Heart left ventricle (tissue), 13 donors: Measurements from ENCODE around the gene AFDN.

ENCODE experiments used
- CTCF ChIP-seq, 12 donors: fragments of 200-600 bp; sonication (generic) in 4 of 12; IDR thresholded peaks; one replicate each; pipeline versions ENCODE4 v1.5.0 to v1.8.0; 2018 to 2022; ENCODE audit warnings: antibody characterized with exemption in 12 of 12, mild to moderate bottlenecking in 5 of 12
- POLR2A ChIP-seq, 2 donors: fragments of 450-650 bp; IDR thresholded peaks; one replicate each; pipeline ENCODE4 v1.6.1; 2017; ENCODE audit warnings: antibody characterized with exemption in 2 of 2, mild to moderate bottlenecking in 2 of 2, moderate library complexity in 2 of 2
- donor health status: ischemic (EF 13 %, LVEDD 7.1; RV severe dilation, severe dysfunction).
- donor health status: DM: no; HTN: yes; CAD: no.
- donor health status: DM: no; HTN: no; CAD: no.
- donor health status: ischemic (EF 25% LVEDD 6.9; RV normal size, moderate dysfunction).
- donor health status: ischemic (EF 25% LVEDD 5.7; RV mildly dilated, moderate dysfunction).
- donor health status: ischemic (EF 35%, LVEDD 5.7; RV mildly dilated, moderate dysfunction).
- donor health status: nonischemic (EF 11% LVEDD 7.7; RV severe dilation, severe dysfunction).
- donor health status: DM: yes; HTN: yes; CAD: no.
- donor health status: PGD.
- donor health status: ischemic (EF 29% LVEDD 5.4; RV normal size, mild dysfunction).
- donor health status: nonischemic (EF 23%, LVEDD 6.1; RV moderate dilation, normal function).

DNA sequence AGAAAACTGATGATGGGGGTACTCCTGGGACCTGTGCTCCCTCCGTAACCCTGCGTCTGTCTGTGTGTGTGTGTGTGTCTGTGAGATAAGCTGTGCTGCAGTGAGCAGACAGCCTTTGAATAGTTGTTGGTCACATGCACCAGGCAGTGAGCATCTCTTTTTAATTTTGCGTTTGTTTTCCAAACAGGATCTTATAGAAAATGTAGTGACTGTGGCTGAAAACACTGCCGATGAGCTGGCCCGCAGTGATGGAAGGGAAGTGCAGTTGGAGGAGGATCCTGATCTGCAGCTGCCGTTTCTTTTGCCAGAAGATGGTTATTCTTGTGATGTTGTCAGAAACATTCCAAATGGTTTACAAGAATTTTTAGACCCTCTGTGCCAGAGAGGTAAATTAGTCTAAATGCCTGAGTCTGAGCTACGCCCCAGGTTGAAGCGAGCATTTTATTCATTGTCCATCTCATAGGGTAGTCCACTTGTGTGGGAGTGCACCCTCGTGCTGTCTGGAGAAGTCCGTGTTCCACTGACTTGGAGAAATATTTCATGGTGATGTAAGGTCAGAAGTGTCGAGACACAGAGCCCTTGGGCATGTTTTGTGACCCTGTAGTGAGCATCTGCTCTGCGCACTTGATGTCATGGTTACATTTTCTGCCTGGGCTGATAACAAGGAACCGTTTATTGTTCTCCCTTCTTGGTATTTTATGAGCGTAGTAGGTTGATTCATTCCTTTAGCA is 92.0 kb downstream of the AFDN start:
- TF ChIP-seq CTCF (IDR thresholded peaks at IDR 0.05) (no peak), POLR2A (IDR thresholded peaks at IDR 0.05) (no peak)
